Neuronal stem cell (in vitro differentiated cells): ENCODE measurements around the gene DUSP14. TPM values are rescaled to one million over a fixed set of nuclear protein-coding genes. Genes with fewer than 3 reads are reported as not detected.
"Not testable (repeated sequence)": the region's sequence is repeated elsewhere in the genome, so short reads cannot be mapped to it uniquely, and the experiment has no call there.

Experiments
- DNase-seq: peaks from one replicate; pipeline ENCODE4 v3.0.0-alpha.2; 2013; ENCODE audit warnings: low spot score
- H2AFZ ChIP-seq: one replicate; pipeline ENCODE4 v1.6.1; 2013; ENCODE audit warnings: mild to moderate bottlenecking, low read length, inconsistent platforms
- H2AK5ac ChIP-seq: 2 replicates; pipeline ENCODE4 v1.6.1; 2013; ENCODE audit warnings: low read depth, mild to moderate bottlenecking, inconsistent platforms, low read length, moderate library complexity, mixed read lengths
- H2BK120ac ChIP-seq: 2 replicates; pipeline ENCODE4 v1.6.1; 2013; ENCODE audit warnings: low read depth, mild to moderate bottlenecking, inconsistent platforms, low read length, moderate library complexity, mixed read lengths
- H2BK12ac ChIP-seq: one replicate; pipeline ENCODE4 v1.6.1; 2013; ENCODE audit warnings: low read length, inconsistent platforms
- H2BK15ac ChIP-seq: 2 replicates; pipeline ENCODE4 v1.6.1; 2013; ENCODE audit warnings: mild to moderate bottlenecking, low read length, inconsistent platforms, mixed read lengths
- H2BK5ac ChIP-seq: one replicate; pipeline ENCODE4 v1.6.1; 2013; ENCODE audit warnings: inconsistent platforms, mild to moderate bottlenecking, low read length, moderate library complexity
- H3K14ac ChIP-seq: one replicate; pipeline ENCODE4 v1.6.1; 2013; ENCODE audit warnings: low read length, inconsistent platforms
- H3K18ac ChIP-seq: 2 replicates; pipeline ENCODE4 v1.6.1; 2013; ENCODE audit warnings: low read length, inconsistent platforms
- H3K23ac ChIP-seq: 2 replicates; pipeline ENCODE4 v1.6.1; 2013; ENCODE audit warnings: low read depth, mild to moderate bottlenecking, mixed read lengths, low read length, inconsistent platforms; ENCODE audit not compliant: poor library complexity
- H3K27ac ChIP-seq: replicated peaks from 3 replicates; pipeline ENCODE4 v1.5.1; 2013; ENCODE audit warnings: low read length, inconsistent platforms
- H3K27me3 ChIP-seq, 3 experiments: 2 replicates each; pipeline ENCODE4 v1.6.1; 2013; ENCODE audit warnings: low read length in 3 of 3, mild to moderate bottlenecking in 2 of 3, inconsistent platforms in 1 of 3, low read depth in 1 of 3, mixed read lengths in 1 of 3, moderate library complexity in 1 of 3; ENCODE audit not compliant: control insufficient read depth in 3 of 3, insufficient read depth in 3 of 3
- H3K36me3 ChIP-seq, 2 donors: replicated peaks in 1 of 2; 2 replicates each; pipeline ENCODE4 v1.6.1; 2013; ENCODE audit warnings: low read length in 2 of 2; ENCODE audit not compliant: control insufficient read depth in 2 of 2, insufficient read depth in 2 of 2
- H3K4ac ChIP-seq: 2 replicates; pipeline ENCODE4 v1.6.1; 2013; ENCODE audit warnings: inconsistent platforms, mild to moderate bottlenecking, low read length, moderate library complexity
- H3K4me1 ChIP-seq, 2 donors: 1 replicate in 1 of 2; 2 replicates in 1 of 2; pipeline ENCODE4 v1.6.1; 2013; ENCODE audit warnings: low read length in 2 of 2, low read depth in 1 of 2; ENCODE audit not compliant: control insufficient read depth in 2 of 2, insufficient read depth in 1 of 2
- H3K4me2 ChIP-seq: one replicate; pipeline ENCODE4 v1.6.1; 2013; ENCODE audit warnings: mild to moderate bottlenecking, low read length, inconsistent platforms; ENCODE audit not compliant: insufficient read depth, poor library complexity, severe bottlenecking
- H3K4me3 ChIP-seq, 2 donors: 2 replicates each; pipeline ENCODE4 v1.5.1; 2013; ENCODE audit warnings: low read length in 2 of 2, mild to moderate bottlenecking in 2 of 2, inconsistent platforms in 1 of 2, moderate library complexity in 1 of 2
- H3K79me1 ChIP-seq: one replicate; pipeline ENCODE4 v1.6.1; 2013; ENCODE audit warnings: low read depth, mild to moderate bottlenecking, inconsistent platforms, low read length, moderate library complexity
- H3K9ac ChIP-seq: one replicate; pipeline ENCODE4 v1.6.1; 2013; ENCODE audit warnings: mild to moderate bottlenecking, low read depth, low read length, inconsistent platforms; ENCODE audit not compliant: poor library complexity
- H3K9me3 ChIP-seq, 2 donors: replicated peaks in 1 of 2; 2 replicates each; pipeline versions ENCODE3 to v1.6.1; 2013; ENCODE audit warnings: low read length in 2 of 2, mild to moderate bottlenecking in 2 of 2, inconsistent platforms in 1 of 2, low read depth in 1 of 2, mixed read lengths in 1 of 2, moderate library complexity in 1 of 2; ENCODE audit not compliant: control insufficient read depth in 2 of 2, insufficient read depth in 1 of 2
- H4K8ac ChIP-seq: one replicate; pipeline ENCODE4 v1.6.1; 2013; ENCODE audit warnings: low read depth, mild to moderate bottlenecking, inconsistent platforms, low read length, moderate library complexity
- H4K91ac ChIP-seq: one replicate; pipeline ENCODE4 v1.6.1; 2013; ENCODE audit warnings: low read length, low read depth, mild to moderate bottlenecking, inconsistent platforms; ENCODE audit not compliant: poor library complexity
- WGBS, 2 donors: extraction: QIAGEN DNeasy Blood & Tissue Kit; methylation state at CpG; one replicate each; pipeline ENCODE4 v1.1.7; 2013; ENCODE audit warnings: missing lambda C conversion rate in 2 of 2, mixed read lengths in 1 of 2; ENCODE audit not compliant: insufficient read length in 2 of 2, insufficient replicate concordance in 1 of 2; ENCODE audit errors: extremely low coverage in 2 of 2; 5-methylcytosine and 5-hydroxymethylcytosine counted together
- polyA plus RNA-seq, 2 experiments: library from polyadenylated mRNA; stranded (reverse); fragments of 200-250 nt; gene quantifications; one replicate each; pipeline ENCODE4 v1.2.3, GENCODE V29; 2013

The DUSP14 gene
- 24.2 TPM for polyA plus RNA-seq (2013, experiment 1 of 2)
- polyA plus RNA-seq (2013, experiment 2 of 2): 24.1 TPM

- Histone ChIP-seq H2BK12ac (peak within 1 kb of the TSS; percentile 4), H2BK120ac (no peak within 1 kb of the TSS), H3K4me2 (peak within 1 kb of the TSS; percentile 98), H3K4me1 (peaks cover 10 to 14% of the 10 kb centered on the region in 2 donors), H3K14ac (peak within 1 kb of the TSS; percentile 1), H3K27me3 (peaks cover 0 to 7% (median 0%) of the 10 kb centered on the region in 3 experiments), H3K4ac (no peak within 1 kb of the TSS), H4K91ac (no peak within 1 kb of the TSS), H2BK15ac (peak within 1 kb of the TSS; percentile 89), H3K18ac (peak within 1 kb of the TSS; percentile 98), H2BK5ac (no peak within 1 kb of the TSS), H3K9me3 (no peaks in the 10 kb centered on the region), H3K9ac (peak within 1 kb of the TSS; percentile 91), H2AFZ (peak within 1 kb of the TSS; percentile 98), H3K79me1 (peaks cover under 1% of the 10 kb centered on the region), H3K23ac (peak within 1 kb of the TSS; percentile 38), H4K8ac (no peak within 1 kb of the TSS), H3K36me3 (no peaks in the 10 kb centered on the region), H3K4me3 (peak within 1 kb of the TSS; percentile 83 to 91), H3K27ac (no peak within 1 kb of the TSS), H2AK5ac (no peak within 1 kb of the TSS)
- no CpG with 5 or more reads among the region's 100 CpGs for WGBS, 2 donors
- DNase-seq: peak; percentile 77
Observed at GRCh38 chr17:37489197-37490001, at the start of gene DUSP14. Gene DUSP14 (plus strand): TSS chr17:37489891. CDS start chr17:37512273, 22,382 bp downstream.

- Histone ChIP-seq H3K79me1 (no peaks in the 10 kb centered on the region), H3K14ac (no peak overlapping the region), H3K9me3 (no peaks in the 10 kb centered on the region), H2AFZ (no peak overlapping the region), H3K23ac (no peak overlapping the region), H2BK5ac (no peak overlapping the region), H3K36me3 (peaks cover 11 to 96% of the 10 kb centered on the region in 2 donors), H4K91ac (no peak overlapping the region), H3K9ac (no peak overlapping the region), H2BK12ac (no peak overlapping the region), H3K27ac (no peak overlapping the region), H3K4me3 (no peak overlapping the region), H3K4me1 (no peaks in the 10 kb centered on the region), H2BK120ac (no peak overlapping the region), H3K4ac (no peak overlapping the region), H3K27me3 (no peaks in the 10 kb centered on the region), H3K18ac (no peak overlapping the region), H3K4me2 (no peak overlapping the region), H2AK5ac (no peak overlapping the region), H2BK15ac (no peak overlapping the region), H4K8ac (no peak overlapping the region)
- DNase-seq: no peak
- no CpG with 5 or more reads among the region's 2 CpGs for WGBS, 2 donors
Observed at GRCh38 chr17:37440424-37440823, 49.3 kb upstream of the DUSP14 start.

DNA sequence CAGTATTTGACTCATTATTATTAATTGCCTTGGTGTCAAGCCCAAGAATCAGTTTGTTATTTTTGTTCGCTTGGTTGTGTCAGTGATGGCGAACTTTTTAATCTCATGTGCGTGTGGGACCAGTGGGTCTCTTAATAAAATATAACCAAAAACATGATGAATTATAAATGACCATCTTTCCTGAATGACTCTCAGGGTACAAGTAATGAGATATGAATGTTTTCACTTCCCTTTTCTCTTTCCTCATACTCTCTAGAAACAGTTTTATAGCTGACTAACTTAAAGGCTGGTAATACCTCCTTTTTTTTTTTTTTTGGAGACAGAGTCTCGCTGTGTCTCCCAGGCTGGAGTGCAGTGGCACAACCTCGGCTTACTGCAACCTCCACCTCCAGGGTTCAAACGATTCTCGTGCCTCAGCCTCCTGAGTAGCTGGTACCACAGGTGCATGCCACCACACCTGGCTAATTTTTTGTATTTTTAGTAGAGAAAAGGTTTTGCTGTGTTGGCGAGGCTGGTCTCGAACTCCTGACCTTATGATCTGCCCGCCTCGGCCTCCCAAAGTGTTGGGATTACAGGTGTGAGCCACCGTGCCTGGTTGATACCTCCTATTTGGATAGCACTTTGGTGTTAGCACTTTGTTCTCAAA lies 48.2 kb upstream of the DUSP14 start:
- H3K79me1 ChIP-seq, H3K4me1 ChIP-seq, H4K91ac ChIP-seq, H3K4me2 ChIP-seq, H3K23ac ChIP-seq, H4K8ac ChIP-seq, H2BK5ac ChIP-seq, H3K18ac ChIP-seq, H2AK5ac ChIP-seq, H3K4me3 ChIP-seq, H2AFZ ChIP-seq, H3K27me3 ChIP-seq, H3K14ac ChIP-seq, H3K9me3 ChIP-seq, H3K4ac ChIP-seq, H2BK15ac ChIP-seq, H2BK120ac ChIP-seq, H3K27ac ChIP-seq, DNase-seq, H3K9ac ChIP-seq, H2BK12ac ChIP-seq: not testable (repeated sequence)
- WGBS, 2 donors: no CpG with 5 or more reads among the region's 12 CpGs
- peaks cover 11 to 95% of the 10 kb centered on the region in 2 donors for H3K36me3 ChIP-seq

- H3K27ac ChIP-seq: no peak overlapping the region
- no peak overlapping the region for H3K4ac ChIP-seq
- no peaks in the 10 kb centered on the region for H3K27me3 ChIP-seq
- H3K23ac ChIP-seq: no peak overlapping the region
- H4K8ac ChIP-seq: no peak overlapping the region
- H3K18ac ChIP-seq: no peak overlapping the region
- no peak overlapping the region for H3K4me3 ChIP-seq
- no peak overlapping the region for H2BK12ac ChIP-seq
- no peak overlapping the region for H2BK120ac ChIP-seq
- no peak overlapping the region for H3K9ac ChIP-seq
- H3K36me3 ChIP-seq: peaks cover 3 to 97% of the 10 kb centered on the region in 2 donors
- H2AFZ ChIP-seq: no peak overlapping the region
- no CpG with 5 or more reads among the region's 4 CpGs for WGBS, 2 donors
- no peak overlapping the region for H2BK15ac ChIP-seq
- no peak overlapping the region for H3K14ac ChIP-seq
- no peak overlapping the region for H3K4me2 ChIP-seq
- no peak overlapping the region for H2BK5ac ChIP-seq
- no peak overlapping the region for H4K91ac ChIP-seq
- no peak overlapping the region for H2AK5ac ChIP-seq
- peaks cover 3 to 7% of the 10 kb centered on the region in 2 donors for H3K4me1 ChIP-seq
- peak; percentile 76 for DNase-seq
- H3K79me1 ChIP-seq: no peaks in the 10 kb centered on the region
- H3K9me3 ChIP-seq: no peaks in the 10 kb centered on the region
Observed at GRCh38 chr17:37446027-37446426, 43.7 kb upstream of the DUSP14 start.
